GM19099 (cell line): ENCODE results near the gene LASP1.

Source experiments
- POLR2A ChIP-seq: IDR thresholded peaks from 3 replicates; pipeline ENCODE4 v1.6.1; 2011; ENCODE audit warnings: low read depth; ENCODE audit not compliant: insufficient read length; ENCODE audit errors: extremely low read depth

Gene LASP1

DNA sequence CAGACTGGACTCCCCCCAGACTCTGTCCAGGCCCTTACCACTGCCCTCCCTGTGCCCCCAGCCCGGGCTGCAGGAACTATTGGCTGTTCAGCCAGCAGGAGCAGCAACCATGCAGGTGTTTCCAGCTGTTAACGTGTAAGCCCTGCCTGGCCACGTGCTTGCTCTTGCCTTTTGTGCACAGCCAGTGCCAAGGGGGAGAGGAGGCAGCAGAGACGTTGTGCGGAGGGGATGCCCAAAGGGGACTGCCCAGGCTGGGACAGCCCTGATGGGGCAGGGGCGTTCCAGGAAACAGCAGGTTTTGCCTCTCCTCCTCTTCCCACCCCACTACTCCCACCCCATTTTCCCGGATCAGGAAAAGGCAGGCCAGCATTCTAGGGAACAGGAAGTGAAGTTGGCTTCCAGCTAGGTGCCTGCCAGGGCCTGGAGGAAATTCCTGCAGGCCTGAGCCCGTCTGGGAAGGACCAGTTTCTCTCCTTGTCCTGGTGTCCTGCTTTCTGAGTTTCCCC, 38.9 kb downstream of the LASP1 start:
- TF ChIP-seq POLR2A = no peak

DNA sequence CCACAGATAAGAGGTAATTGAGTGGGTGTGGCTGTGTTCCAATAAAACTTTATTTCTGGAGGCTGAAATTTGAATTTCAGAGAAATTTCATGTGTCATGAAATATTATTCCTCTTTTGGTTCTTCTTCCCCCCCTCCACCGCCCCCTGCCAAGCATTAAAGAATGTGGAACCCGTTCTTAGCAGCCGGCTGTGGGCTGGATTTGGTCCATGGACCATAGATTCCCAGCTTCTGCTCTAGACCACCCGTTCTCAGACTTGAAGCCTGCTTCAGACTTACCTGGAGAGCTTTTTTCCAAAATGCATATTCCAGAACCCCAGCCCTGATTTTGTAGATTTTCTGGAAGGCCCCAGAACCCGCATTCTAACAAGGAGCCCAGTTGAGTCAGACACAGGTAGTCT, 40.5 kb downstream of the LASP1 start:
- TF ChIP-seq POLR2A = no peak

DNA sequence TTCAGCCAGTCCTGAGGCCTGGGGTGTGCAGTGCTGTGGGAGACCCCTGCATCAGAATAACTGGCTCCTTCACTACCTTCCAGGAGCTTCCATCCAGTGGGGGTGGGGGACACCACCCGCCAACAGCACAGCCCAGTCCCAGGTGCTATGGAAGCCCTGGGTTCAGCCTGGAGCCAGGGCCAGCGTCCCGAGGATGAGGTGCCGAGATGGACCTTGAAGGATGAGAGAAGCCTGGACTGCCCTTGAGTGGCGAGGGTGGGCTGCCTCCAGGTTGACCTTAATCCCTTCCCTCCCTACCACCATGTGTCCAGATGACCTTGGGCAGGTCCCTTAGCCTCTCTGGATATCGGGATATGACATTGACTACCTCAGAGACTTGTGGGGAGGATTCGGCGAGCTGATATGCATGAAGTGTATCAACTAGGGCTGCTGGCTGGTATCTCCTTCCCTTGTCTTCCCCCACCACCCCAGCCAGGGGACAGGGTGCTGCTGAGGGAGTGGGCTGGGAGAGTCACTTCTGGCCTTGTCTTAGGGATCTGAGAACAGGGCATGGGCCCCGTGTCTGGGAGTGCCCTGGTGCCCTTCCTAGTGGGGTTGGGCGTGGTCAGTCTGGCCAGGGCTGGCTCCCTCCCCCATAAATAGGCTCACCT, 41.3 kb downstream of the LASP1 start:
- TF ChIP-seq POLR2A = no peak

DNA sequence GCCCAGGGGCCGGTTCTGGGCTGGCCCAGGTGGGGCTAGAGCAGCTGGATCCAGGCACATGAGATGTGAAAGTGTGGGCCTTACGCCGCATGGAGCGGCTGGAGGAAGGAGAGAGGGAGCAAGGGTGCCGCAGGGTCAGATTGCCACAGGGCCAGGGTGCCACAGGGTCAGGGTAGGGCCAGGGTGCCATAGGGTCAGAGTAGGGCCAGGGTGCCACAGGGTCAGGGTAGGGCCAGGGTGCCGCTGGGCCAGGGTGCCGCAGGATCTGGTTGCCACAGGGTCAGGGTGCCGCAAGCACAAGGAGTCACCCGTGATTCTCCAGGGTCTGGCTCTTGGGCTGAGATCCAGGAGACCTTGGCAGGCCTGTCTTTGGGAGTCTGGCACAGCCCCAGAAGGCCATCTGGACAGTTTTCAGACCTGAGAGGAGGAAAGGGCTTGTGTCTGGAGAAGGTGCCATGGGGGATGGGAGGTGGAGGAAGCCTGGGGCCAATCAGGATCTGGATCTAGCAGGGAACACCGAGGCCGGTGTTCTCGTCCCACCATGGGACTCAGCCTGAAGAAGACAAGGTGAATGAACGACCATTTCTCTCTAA, 42.5 kb downstream of the LASP1 start:
- TF ChIP-seq POLR2A = no peak

DNA sequence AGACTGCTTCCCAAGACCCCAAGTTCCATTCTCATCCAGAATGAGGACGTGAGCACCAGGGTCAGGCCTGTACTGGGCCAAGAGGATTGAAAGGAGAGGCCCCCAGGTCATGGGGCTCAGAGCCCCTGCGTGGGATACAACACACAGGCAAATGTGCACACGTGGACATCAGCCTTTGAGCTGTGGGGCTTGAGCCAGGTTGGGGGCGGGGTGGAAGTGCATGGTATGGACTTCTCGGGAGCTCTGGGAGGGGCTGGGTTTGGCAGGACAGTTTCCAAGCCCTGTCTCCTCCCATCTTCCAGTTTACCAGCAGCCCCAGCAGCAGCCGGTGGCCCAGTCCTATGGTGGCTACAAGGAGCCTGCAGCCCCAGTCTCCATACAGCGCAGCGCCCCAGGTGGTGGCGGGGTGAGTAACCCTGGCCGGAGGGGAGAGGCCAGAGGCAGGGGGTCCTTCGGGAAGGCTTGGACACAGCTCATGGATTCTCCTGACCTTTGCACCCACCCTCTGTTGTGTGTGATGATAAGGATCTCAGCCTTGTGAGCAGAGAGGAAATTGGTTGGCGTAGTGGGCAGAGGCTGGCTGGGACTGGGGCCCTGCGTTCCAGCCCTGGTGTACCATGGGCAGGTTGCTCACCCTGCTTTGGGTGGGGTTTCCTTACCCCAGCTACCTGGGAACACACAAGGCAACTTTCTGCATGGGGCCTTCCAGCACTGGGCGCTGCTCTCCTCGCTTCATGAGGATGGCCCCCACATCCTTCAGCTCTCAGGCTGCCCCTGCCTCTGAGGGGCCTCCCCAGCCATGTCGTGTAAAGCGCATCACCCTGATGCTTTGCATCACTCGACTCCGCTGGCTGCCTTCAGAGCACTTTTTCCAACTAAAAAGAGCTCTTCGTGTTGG, 45.1 kb downstream of the LASP1 start:
- TF ChIP-seq POLR2A = no peak

DNA sequence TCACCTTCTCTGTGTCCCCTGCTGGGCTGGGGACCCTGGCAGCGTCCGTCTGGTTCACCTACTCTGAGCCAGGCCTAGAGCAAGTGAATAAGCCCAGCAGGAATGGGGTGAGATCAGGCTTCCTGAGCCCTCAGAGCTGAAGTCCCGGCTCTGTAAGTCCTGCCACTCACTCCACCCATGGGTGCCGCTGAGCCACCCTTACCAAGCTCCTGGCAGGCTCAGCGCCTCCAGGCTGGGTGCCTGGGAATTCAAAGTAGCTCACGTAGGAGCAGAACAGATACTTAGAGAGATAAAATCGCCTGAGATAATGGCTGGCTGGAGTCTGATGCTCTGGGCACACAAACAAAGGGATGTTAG, 45.8 kb downstream of the LASP1 start:
- no peak for TF ChIP-seq POLR2A

DNA sequence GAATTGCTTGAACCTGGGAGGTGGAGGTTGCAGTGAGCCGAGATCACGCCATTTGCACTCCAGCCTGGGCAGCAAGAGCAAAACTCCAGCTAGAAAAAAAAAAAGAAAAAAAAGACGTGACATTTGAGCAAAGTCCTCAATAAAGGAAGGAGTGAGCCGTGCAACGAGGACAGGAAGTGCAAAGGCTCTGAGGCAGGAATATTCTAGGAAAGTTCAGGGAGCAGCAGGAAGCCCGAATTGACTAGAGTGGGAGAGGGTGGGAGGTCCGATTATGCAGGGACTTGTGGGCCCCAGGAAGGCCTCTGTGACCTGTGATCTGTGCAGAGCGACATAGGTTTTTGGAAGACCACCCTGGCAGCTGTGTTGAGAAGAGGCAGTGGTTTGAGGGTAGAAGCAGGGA, 46.9 kb downstream of the LASP1 start:
- TF ChIP-seq POLR2A = no peak

DNA sequence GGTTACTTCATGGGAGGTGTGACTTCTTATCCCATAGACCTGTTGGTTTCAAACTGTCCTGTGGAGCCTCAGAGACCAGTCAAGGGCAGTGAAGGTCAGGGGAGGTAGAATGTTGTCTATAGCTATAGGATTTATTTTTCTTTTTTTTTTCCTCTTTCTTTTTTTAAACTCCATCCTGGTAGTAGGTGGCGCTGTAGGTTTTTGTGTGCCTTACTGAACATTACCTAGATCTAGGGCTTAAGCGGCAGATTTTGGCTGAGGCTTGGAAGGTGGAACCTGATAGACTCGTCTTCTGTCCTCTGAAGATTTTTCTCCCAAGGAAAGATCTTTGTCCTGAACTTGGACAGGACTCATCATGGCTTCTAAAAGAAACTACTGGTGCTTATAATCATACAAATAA, 47.4 kb downstream of the LASP1 start:
- no peak for TF ChIP-seq POLR2A

DNA sequence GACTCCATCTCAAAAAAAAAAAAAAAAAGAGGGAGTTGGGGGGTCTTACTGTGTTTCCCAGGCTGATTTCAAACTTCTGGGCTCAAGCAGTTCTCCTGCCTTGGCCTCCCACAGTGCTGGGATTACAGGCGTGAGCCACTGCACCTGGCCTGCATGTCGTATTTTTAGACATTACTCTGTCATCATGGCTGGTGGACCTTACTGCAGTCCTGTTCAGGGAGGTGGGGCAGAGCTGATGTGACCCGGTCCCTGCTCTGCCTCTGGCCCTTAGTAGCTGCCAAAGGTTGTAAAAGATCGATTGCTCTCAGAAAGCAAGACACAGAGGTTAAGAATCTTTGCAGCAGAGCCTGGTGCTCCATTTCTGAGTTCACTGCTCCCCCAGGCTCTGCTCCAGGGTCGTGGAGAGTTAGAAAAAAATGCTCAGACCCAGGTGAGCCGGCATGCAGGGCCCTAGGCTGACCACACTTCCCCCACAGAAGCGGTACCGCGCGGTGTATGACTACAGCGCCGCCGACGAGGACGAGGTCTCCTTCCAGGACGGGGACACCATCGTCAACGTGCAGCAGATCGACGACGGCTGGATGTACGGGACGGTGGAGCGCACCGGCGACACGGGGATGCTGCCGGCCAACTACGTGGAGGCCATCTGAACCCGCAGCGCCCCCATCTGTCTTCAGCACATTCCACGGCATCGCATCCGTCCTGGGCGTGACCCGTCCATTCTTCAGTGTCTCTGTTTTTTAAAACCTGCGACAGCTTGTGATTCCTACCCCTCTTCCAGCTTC, 48.5 kb downstream of the LASP1 start:
- TF ChIP-seq POLR2A = no peak

DNA sequence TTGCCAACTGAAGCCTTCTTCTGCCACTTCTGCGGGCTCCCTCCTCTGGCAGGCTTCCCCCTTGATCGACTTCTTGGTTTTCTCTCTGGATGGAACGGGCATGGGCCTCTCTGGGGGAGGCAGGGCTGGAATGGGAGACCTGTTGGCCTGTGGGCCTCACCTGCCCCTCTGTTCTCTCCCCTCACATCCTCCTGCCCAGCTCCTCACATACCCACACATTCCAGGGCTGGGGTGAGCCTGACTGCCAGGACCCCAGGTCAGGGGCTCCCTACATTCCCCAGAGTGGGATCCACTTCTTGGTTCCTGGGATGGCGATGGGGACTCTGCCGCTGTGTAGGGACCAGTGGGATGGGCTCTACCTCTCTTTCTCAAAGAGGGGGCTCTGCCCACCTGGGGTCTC, 49.1 kb downstream of the LASP1 start:
- no peak for TF ChIP-seq POLR2A

DNA sequence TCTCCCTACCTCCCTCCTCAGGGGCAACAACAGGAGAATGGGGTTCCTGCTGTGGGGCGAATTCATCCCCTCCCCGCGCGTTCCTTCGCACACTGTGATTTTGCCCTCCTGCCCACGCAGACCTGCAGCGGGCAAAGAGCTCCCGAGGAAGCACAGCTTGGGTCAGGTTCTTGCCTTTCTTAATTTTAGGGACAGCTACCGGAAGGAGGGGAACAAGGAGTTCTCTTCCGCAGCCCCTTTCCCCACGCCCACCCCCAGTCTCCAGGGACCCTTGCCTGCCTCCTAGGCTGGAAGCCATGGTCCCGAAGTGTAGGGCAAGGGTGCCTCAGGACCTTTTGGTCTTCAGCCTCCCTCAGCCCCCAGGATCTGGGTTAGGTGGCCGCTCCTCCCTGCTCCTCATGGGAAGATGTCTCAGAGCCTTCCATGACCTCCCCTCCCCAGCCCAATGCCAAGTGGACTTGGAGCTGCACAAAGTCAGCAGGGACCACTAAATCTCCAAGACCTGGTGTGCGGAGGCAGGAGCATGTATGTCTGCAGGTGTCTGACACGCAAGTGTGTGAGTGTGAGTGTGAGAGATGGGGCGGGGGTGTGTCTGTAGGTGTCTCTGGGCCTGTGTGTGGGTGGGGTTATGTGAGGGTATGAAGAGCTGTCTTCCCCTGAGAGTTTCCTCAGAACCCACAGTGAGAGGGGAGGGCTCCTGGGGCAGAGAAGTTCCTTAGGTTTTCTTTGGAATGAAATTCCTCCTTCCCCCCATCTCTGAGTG, 49.6 kb downstream of the LASP1 start:
- TF ChIP-seq POLR2A = no peak

DNA sequence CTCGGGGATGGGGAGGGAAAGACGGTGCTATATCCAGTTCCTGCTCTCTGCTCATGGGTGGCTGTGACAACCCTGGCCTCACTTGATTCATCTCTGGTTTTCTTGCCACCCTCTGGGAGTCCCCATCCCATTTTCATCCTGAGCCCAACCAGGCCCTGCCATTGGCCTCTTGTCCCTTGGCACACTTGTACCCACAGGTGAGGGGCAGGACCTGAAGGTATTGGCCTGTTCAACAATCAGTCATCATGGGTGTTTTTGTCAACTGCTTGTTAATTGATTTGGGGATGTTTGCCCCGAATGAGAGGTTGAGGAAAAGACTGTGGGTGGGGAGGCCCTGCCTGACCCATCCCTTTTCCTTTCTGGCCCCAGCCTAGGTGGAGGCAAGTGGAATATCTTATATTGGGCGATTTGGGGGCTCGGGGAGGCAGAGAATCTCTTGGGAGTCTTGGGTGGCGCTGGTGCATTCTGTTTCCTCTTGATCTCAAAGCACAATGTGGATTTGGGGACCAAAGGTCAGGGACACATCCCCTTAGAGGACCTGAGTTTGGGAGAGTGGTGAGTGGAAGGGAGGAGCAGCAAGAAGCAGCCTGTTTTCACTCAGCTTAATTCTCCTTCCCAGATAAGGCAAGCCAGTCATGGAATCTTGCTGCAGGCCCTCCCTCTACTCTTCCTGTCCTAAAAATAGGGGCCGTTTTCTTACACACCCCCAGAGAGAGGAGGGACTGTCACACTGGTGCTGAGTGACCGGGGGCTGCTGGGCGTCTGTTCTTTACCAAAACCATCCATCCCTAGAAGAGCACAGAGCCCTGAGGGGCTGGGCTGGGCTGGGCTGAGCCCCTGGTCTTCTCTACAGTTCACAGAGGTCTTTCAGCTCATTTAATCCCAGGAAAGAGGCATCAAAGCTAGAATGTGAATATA, 50.8 kb downstream of the LASP1 start:
- no peak for TF ChIP-seq POLR2A

DNA sequence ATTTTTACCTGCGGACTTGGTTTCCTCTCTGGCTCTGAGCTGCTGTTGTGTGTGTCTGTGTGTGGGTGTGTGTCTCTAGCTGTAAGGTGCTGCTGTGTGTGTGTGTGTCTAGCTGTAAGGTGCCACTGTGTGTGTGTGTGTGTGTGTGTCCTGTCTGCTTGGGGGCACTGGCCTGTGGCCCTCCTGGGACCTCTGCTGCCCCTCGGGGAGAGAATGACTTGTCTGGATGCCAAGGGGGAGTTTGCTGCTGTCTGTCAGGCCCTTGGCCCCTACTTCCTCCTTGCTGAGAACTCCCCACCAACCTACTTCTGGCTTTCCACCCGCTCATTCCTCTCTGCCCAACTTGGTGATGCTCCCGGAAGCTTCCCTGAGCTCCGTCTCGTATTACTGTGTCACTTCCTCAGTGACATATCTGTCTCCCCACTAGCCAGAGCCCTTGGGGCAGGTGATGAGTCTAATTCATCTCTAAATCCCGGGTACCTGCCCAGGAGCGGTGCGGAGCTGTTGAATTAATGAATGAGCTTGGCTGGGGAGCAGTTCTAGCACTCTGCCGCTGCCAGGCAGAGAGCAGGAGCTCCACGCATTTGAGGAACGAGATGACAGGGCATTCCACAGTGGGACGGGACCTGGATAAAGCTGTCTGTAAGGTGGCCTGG, 52.0 kb downstream of the LASP1 start:
- no peak for TF ChIP-seq POLR2A

DNA sequence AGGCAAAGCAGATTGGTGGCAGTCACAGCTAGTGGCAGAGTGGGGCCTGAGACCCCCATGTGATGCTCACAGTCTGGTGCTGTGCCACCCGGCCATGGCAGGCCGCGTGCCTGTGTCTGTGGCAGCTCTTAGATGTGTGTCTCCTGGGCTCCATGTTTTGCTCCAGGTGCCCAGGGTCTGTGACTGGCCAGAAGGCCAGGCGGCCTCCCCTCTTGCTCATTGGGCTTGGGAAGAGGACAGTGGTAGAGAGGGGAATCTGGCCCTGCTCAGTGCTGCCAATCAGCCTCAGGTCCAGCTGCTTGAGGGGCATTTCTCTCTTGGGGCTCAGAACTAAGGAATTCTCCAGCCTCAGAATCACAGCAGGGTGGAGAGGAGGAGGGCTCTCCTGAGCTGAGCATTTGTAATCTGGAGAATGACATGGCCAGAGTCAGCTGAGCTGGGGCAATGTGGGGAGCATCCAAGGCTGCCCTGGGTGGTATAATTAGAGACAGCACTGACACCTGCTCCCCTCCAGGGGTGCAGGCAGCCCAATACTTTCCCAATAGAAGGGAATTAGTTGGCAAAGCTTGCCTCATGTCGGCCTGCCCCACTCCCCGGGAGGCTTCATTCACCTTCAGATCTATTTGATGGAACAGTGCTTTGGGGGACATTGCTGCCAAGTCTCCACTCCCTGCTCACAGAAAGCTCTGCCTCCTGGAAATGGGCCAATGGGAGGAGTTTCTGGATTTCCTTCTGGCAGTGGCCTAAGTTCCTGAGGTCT, 52.9 kb downstream of the LASP1 start:
- no peak for TF ChIP-seq POLR2A
